ENCODE data around the gene NOP56. TPM values are rescaled to one million over a fixed set of nuclear protein-coding genes. Genes with fewer than 3 reads are reported as not detected.
A peak's percentile ranks its signal among the peaks of the same experiment; 100 is the strongest.

The NOP56 gene
- total and polyA plus RNA-seq, 2 donors from 2014 or later = 68.8 to 110 TPM

- Histone ChIP-seq H3K36me3 (ENCODE audit: control insufficient read depth in 2 of 3, insufficient read depth in 3 of 3, low read length in 3 of 3) (no peaks in the 10 kb centered on the region), H3K27me3 (ENCODE audit: control insufficient read depth, insufficient read depth, low read length) (peaks cover 8% of the 10 kb centered on the region), H3K9me3 (ENCODE audit: control insufficient read depth in 2 of 3, insufficient read depth in 1 of 3, low read length in 3 of 3) (no peaks in the 10 kb centered on the region), H3K27ac (ENCODE audit: low read depth in 2 of 2, low read length in 2 of 2) (no peak overlapping the region), H3K4me1 (ENCODE audit: control insufficient read depth in 2 of 3, insufficient read depth in 2 of 3, low read depth in 1 of 3, low read length in 3 of 3) (peaks cover 0 to 4% (median 0%) of the 10 kb centered on the region in 3 donors), H3K4me3 (ENCODE audit: low read length in 3 of 3) (no peak overlapping the region), H3K9ac (ENCODE audit: low read length in 3 of 3) (no peak overlapping the region)
- DNase-seq (peak in 2 of 5 donors; percentile 5 to 51), FAIRE-seq (no peak)
- intact Hi-C loops (cut with DNase I) = no loop called here
- TF ChIP-seq, protein P1, sequence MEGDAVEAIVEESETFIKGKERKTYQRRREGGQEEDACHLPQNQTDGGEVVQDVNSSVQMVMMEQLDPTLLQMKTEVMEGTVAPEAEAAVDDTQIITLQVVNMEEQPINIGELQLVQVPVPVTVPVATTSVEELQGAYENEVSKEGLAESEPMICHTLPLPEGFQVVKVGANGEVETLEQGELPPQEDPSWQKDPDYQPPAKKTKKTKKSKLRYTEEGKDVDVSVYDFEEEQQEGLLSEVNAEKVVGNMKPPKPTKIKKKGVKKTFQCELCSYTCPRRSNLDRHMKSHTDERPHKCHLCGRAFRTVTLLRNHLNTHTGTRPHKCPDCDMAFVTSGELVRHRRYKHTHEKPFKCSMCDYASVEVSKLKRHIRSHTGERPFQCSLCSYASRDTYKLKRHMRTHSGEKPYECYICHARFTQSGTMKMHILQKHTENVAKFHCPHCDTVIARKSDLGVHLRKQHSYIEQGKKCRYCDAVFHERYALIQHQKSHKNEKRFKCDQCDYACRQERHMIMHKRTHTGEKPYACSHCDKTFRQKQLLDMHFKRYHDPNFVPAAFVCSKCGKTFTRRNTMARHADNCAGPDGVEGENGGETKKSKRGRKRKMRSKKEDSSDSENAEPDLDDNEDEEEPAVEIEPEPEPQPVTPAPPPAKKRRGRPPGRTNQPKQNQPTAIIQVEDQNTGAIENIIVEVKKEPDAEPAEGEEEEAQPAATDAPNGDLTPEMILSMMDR (IDR thresholded peaks at IDR 0.05; ENCODE audit: borderline replicate concordance, extremely low read depth, insufficient read depth) = no peak
Observed at GRCh38 chr20:2692886-2693285, 40.5 kb downstream of the NOP56 start.

- Histone ChIP-seq H3K4me1 (ENCODE audit: control insufficient read depth in 2 of 3, insufficient read depth in 2 of 3, low read depth in 1 of 3, low read length in 3 of 3) (peaks cover 0 to 4% (median 0%) of the 10 kb centered on the region in 3 donors), H3K9ac (ENCODE audit: low read length in 3 of 3) (no peak overlapping the region), H3K9me3 (ENCODE audit: control insufficient read depth in 2 of 3, insufficient read depth in 1 of 3, low read length in 3 of 3) (no peaks in the 10 kb centered on the region), H3K36me3 (ENCODE audit: control insufficient read depth in 2 of 3, insufficient read depth in 3 of 3, low read length in 3 of 3) (no peaks in the 10 kb centered on the region), H3K27me3 (ENCODE audit: control insufficient read depth, insufficient read depth, low read length) (peaks cover 8% of the 10 kb centered on the region), H3K27ac (ENCODE audit: low read depth in 2 of 2, low read length in 2 of 2) (no peak overlapping the region), H3K4me3 (ENCODE audit: low read length in 3 of 3) (no peak overlapping the region)
- DNase-seq = peak; percentile 45 to 84 (median 65)
- no peak for FAIRE-seq
- intact Hi-C loops (cut with DNase I) = no loop called here
- TF ChIP-seq, protein P1 (IDR thresholded peaks at IDR 0.05; ENCODE audit: borderline replicate concordance, extremely low read depth, insufficient read depth) = no peak
Observed at GRCh38 chr20:2693286-2694007, 41.0 kb downstream of the NOP56 start.

- DNase-seq (peak in 4 of 5 donors; percentile 39 to 71 (median 52)), FAIRE-seq (no peak)
- H3K27me3 ChIP-seq (ENCODE audit: control insufficient read depth, insufficient read depth, low read length) = peaks cover 8% of the 10 kb centered on the region
- no peak overlapping the region for H3K27ac ChIP-seq (ENCODE audit: low read depth in 2 of 2, low read length in 2 of 2)
- H3K36me3 ChIP-seq (ENCODE audit: control insufficient read depth in 2 of 3, insufficient read depth in 3 of 3, low read length in 3 of 3) = no peaks in the 10 kb centered on the region
- TF ChIP-seq, protein P1 (IDR thresholded peaks at IDR 0.05; ENCODE audit: borderline replicate concordance, extremely low read depth, insufficient read depth) = no peak
- intact Hi-C loops (cut with DNase I) = no loop called here
- peaks cover 0 to 4% (median 0%) of the 10 kb centered on the region in 3 donors for H3K4me1 ChIP-seq (ENCODE audit: control insufficient read depth in 2 of 3, insufficient read depth in 2 of 3, low read depth in 1 of 3, low read length in 3 of 3)
- H3K9me3 ChIP-seq (ENCODE audit: control insufficient read depth in 2 of 3, insufficient read depth in 1 of 3, low read length in 3 of 3) = no peaks in the 10 kb centered on the region
- H3K4me3 ChIP-seq (ENCODE audit: low read length in 3 of 3) = no peak overlapping the region
- H3K9ac ChIP-seq (ENCODE audit: low read length in 3 of 3) = no peak overlapping the region
Observed at GRCh38 chr20:2694008-2694471, 41.6 kb downstream of the NOP56 start.
